Activated CD8-positive, alpha-beta memory T cell treated with anti-CD3 and anti-CD28 coated beads, Interleukin-2, amount 50 U/mL, for 1 hour (primary cell): Measurements from ENCODE around the gene PSMC5.
A peak's percentile ranks its signal among the peaks of the same experiment; 100 is the strongest.
"Not testable (repeated sequence)": the region's sequence is repeated elsewhere in the genome, so short reads cannot be mapped to it uniquely, and the experiment has no call there.

ENCODE experiments used
- DNase-seq: peaks from one replicate; pipeline ENCODE4 v3.0.0-alpha.2; 2020; ENCODE audit errors: extremely low read depth

Gene PSMC5

GRCh38 chr17:63838631-63839171 is 11.5 kb downstream of the PSMC5 start:
- DNase-seq = no peak

- no peak for DNase-seq
Measured at GRCh38 chr17:63840591-63841349, 13.5 kb downstream of the PSMC5 start.

GRCh38 chr17:63841350-63842172 is 14.3 kb downstream of the PSMC5 start:
- no peak for DNase-seq

- DNase-seq = no peak
Measured at GRCh38 chr17:63842173-63842539, 14.9 kb downstream of the PSMC5 start.

GRCh38 chr17:63842540-63843386 is 15.5 kb downstream of the PSMC5 start, which contains the start of gene SMARCD2:
Gene SMARCD2, minus strand, starts transcription at chr17:63842685. Its CDS starts 11 bp downstream, at chr17:63842674.
- DNase-seq = peak; percentile 97

- not testable (repeated sequence) for DNase-seq
Measured at GRCh38 chr17:63843387-63843888, 16.2 kb downstream of the PSMC5 start.

GRCh38 chr17:63843910-63844677 is 16.9 kb downstream of the PSMC5 start:
- DNase-seq = no peak

- no peak for DNase-seq
Measured at GRCh38 chr17:63845509-63845908, 18.3 kb downstream of the PSMC5 start.

GRCh38 chr17:63847525-63848249 is 20.5 kb downstream of the PSMC5 start:
- DNase-seq = no peak

GRCh38 chr17:63848834-63849689 is 21.8 kb downstream of the PSMC5 start:
- peak; percentile 82 for DNase-seq

GRCh38 chr17:63850401-63850800 is 23.2 kb downstream of the PSMC5 start:
- DNase-seq = no peak

- DNase-seq = no peak
Measured at GRCh38 chr17:63853260-63853659, 26.0 kb downstream of the PSMC5 start.

GRCh38 chr17:63854709-63855108 is 27.5 kb downstream of the PSMC5 start:
- DNase-seq = no peak

GRCh38 chr17:63855185-63855584 is 28.0 kb downstream of the PSMC5 start:
- no peak for DNase-seq

GRCh38 chr17:63856425-63856824 is 29.2 kb downstream of the PSMC5 start:
- DNase-seq = not testable (repeated sequence)

- DNase-seq = no peak
Measured at GRCh38 chr17:63859257-63859656, 32.0 kb downstream of the PSMC5 start.

- DNase-seq = not testable (repeated sequence)
Measured at GRCh38 chr17:63866625-63867024, 39.4 kb downstream of the PSMC5 start.

- DNase-seq = not testable (repeated sequence)
Measured at GRCh38 chr17:63869491-63870291, 42.5 kb downstream of the PSMC5 start.
